ENCODE measurements around the gene ATP6AP2.

Gene ATP6AP2

GRCh38 chrX:40580537-40581335 is at the start of gene ATP6AP2:
ATP6AP2 (plus strand) TSS chrX:40580970; CDS start chrX:40581066, 96 bp downstream.
- peak within 1 kb of the TSS; percentile 75 for H3K27ac ChIP-seq

GRCh38 chrX:40531056-40531826 is 49.5 kb upstream of the ATP6AP2 start:
- no peak overlapping the region for H3K27ac ChIP-seq
- TF ChIP-seq ZFX (IDR thresholded peaks at IDR 0.05) (no peak), CTCF (conservative IDR thresholded peaks at IDR 0.05) (no peak)

More at GRCh38 chrX:40580537-40581335, at the start of gene ATP6AP2:
- TF ChIP-seq CTCF (conservative IDR thresholded peaks at IDR 0.05) (no peak), ZFX (IDR thresholded peaks at IDR 0.05) (peak; percentile 41; the same call in 1 of the 2 replicates)

GRCh38 chrX:40537310-40537709 is 43.5 kb upstream of the ATP6AP2 start:
- H3K27ac ChIP-seq: no peak overlapping the region
- no peak for TF ChIP-seq CTCF (conservative IDR thresholded peaks at IDR 0.05)
- TF ChIP-seq ZFX (IDR thresholded peaks at IDR 0.05): no peak

- TF ChIP-seq ZFX (IDR thresholded peaks at IDR 0.05) (no peak), CTCF (conservative IDR thresholded peaks at IDR 0.05) (no peak)
- no peak overlapping the region for H3K27ac ChIP-seq
Observed at GRCh38 chrX:40538406-40538805, 42.4 kb upstream of the ATP6AP2 start.

- TF ChIP-seq CTCF (conservative IDR thresholded peaks at IDR 0.05) (0 out of 2 replicates have a peak, but pooled peaks have one; percentile 4), ZFX (IDR thresholded peaks at IDR 0.05) (no peak)
- H3K27ac ChIP-seq: no peak overlapping the region
Observed at GRCh38 chrX:40539214-40540142, 41.3 kb upstream of the ATP6AP2 start.

- no peak overlapping the region for H3K27ac ChIP-seq
- peak; percentile 20 for TF ChIP-seq CTCF (conservative IDR thresholded peaks at IDR 0.05)
- no peak for TF ChIP-seq ZFX (IDR thresholded peaks at IDR 0.05)
Observed at GRCh38 chrX:40542208-40542607, 38.6 kb upstream of the ATP6AP2 start.

Data from C4-2B (cell line).